ENCODE measurements around the gene EPX. TPM values are rescaled to one million over a fixed set of nuclear protein-coding genes. Genes with fewer than 3 reads are reported as not detected.

The EPX gene
- polyA plus RNA-seq, 3 donors, result not detected

GRCh38 chr17:58176200-58176599 is 16.3 kb upstream of the EPX start:
- Histone ChIP-seq H3K79me2 (ENCODE audit: insufficient read depth, low read length) (no peaks in the 10 kb centered on the region), H3K9ac (ENCODE audit: insufficient read depth, low read length, poor library complexity, severe bottlenecking) (no peak overlapping the region), H3K27ac (ENCODE audit: low read depth in 1 of 2, low read length in 2 of 2) (no peak overlapping the region), H2AFZ (ENCODE audit: insufficient read depth, low read depth, low read length, poor library complexity, severe bottlenecking) (no peak overlapping the region), H3K4me2 (replicated peaks; ENCODE audit: extremely low read depth, low read length, poor library complexity, severe bottlenecking) (no peak overlapping the region), H3K27me3 (ENCODE audit: control insufficient read depth in 2 of 2, insufficient read depth in 2 of 2, low read length in 2 of 2) (peaks cover 4 to 8% of the 10 kb centered on the region in 2 donors), H3K4me1 (ENCODE audit: control insufficient read depth in 1 of 2, insufficient read depth in 2 of 2, low read length in 2 of 2) (no peaks in the 10 kb centered on the region), H3K4me3 (replicated peaks in 1 of 3; ENCODE audit: low read depth in 2 of 3, low read length in 3 of 3) (no peak overlapping the region), H4K20me1 (ENCODE audit: insufficient read depth, low read length) (no peaks in the 10 kb centered on the region), H3K36me3 (replicated peaks in 1 of 2; ENCODE audit: control insufficient read depth in 1 of 2, insufficient read depth in 2 of 2, low read length in 2 of 2) (no peaks in the 10 kb centered on the region), H3K9me3 (replicated peaks in 1 of 2; ENCODE audit: control insufficient read depth in 1 of 2, insufficient read depth in 1 of 2, low read length in 2 of 2) (no peaks in the 10 kb centered on the region)
- H3K36me3 Mint-ChIP-seq, result no peaks in the 10 kb centered on the region
- no peak for TF ChIP-seq CTCF (IDR thresholded peaks at IDR 0.05)
- intact Hi-C loops (cut with micrococcal nuclease), result no loop called here
- peaks cover 4 to 39% (median 4%) of the 10 kb centered on the region in 3 donors for H3K27me3 Mint-ChIP-seq (ENCODE audit: low read depth in 3 of 3)
- 61% methylated on average over 3 of the region's 7 CpGs for WGBS (ENCODE audit: insufficient coverage)
- H3K27ac Mint-ChIP-seq, result no peak overlapping the region
- H3K4me1 Mint-ChIP-seq, result no peaks in the 10 kb centered on the region
- H3K9me3 Mint-ChIP-seq, result no peaks in the 10 kb centered on the region
- DNase-seq, result no peak
- peak overlapping the region in 1 of 2 donors; percentile 32 for H3K4me3 Mint-ChIP-seq

GRCh38 chr17:58181796-58182195 is 10.7 kb upstream of the EPX start:
- H3K79me2 ChIP-seq (ENCODE audit: insufficient read depth, low read length), result no peaks in the 10 kb centered on the region
- H3K27me3 Mint-ChIP-seq (ENCODE audit: low read depth in 3 of 3), result peaks cover 3 to 10% (median 6%) of the 10 kb centered on the region in 3 donors
- H3K4me1 Mint-ChIP-seq, result peaks cover 18% of the 10 kb centered on the region
- no peaks in the 10 kb centered on the region for H3K27me3 ChIP-seq (ENCODE audit: control insufficient read depth in 2 of 2, insufficient read depth in 2 of 2, low read length in 2 of 2)
- H3K9me3 Mint-ChIP-seq, result peaks cover 0 to 2% (median 0%) of the 10 kb centered on the region in 7 donors
- no peaks in the 10 kb centered on the region for H3K36me3 ChIP-seq (replicated peaks in 1 of 2; ENCODE audit: control insufficient read depth in 1 of 2, insufficient read depth in 2 of 2, low read length in 2 of 2)
- H3K9ac ChIP-seq (ENCODE audit: insufficient read depth, low read length, poor library complexity, severe bottlenecking), result no peak overlapping the region
- H3K36me3 Mint-ChIP-seq, result no peaks in the 10 kb centered on the region
- H3K4me1 ChIP-seq (ENCODE audit: control insufficient read depth in 1 of 2, insufficient read depth in 2 of 2, low read length in 2 of 2), result peaks cover 0 to 4% of the 10 kb centered on the region in 2 donors
- H3K4me3 ChIP-seq (replicated peaks in 1 of 3; ENCODE audit: low read depth in 2 of 3, low read length in 3 of 3), result no peak overlapping the region
- WGBS (ENCODE audit: insufficient coverage), result 82% methylated on average over 3 of the region's 4 CpGs
- no peak for DNase-seq
- no peak for TF ChIP-seq CTCF (IDR thresholded peaks at IDR 0.05)
- no peak overlapping the region for H3K27ac ChIP-seq (ENCODE audit: low read depth in 1 of 2, low read length in 2 of 2)
- no peaks in the 10 kb centered on the region for H4K20me1 ChIP-seq (ENCODE audit: insufficient read depth, low read length)
- no peak overlapping the region for H3K27ac Mint-ChIP-seq
- H2AFZ ChIP-seq (ENCODE audit: insufficient read depth, low read depth, low read length, poor library complexity, severe bottlenecking), result no peak overlapping the region
- intact Hi-C loops (cut with micrococcal nuclease), result no loop called here
- H3K4me3 Mint-ChIP-seq, result no peak overlapping the region
- no peaks in the 10 kb centered on the region for H3K9me3 ChIP-seq (replicated peaks in 1 of 2; ENCODE audit: control insufficient read depth in 1 of 2, insufficient read depth in 1 of 2, low read length in 2 of 2)
- no peak overlapping the region for H3K4me2 ChIP-seq (replicated peaks; ENCODE audit: extremely low read depth, low read length, poor library complexity, severe bottlenecking)

Measured in CD14-positive monocyte (primary cell).